ENCODE measurements around the gene HCLS1. TPM values are rescaled to one million over a fixed set of nuclear protein-coding genes. Genes with fewer than 3 reads are reported as not detected.
"Not testable (repeated sequence)": the region's sequence is repeated elsewhere in the genome, so short reads cannot be mapped to it uniquely, and the experiment has no call there.

HCLS1 gene
- total RNA-seq, 1 donor from 2014 or later: 1.9 TPM

GRCh38 chr3:121658716-121659435 is 1.8 kb downstream of the HCLS1 start:
- DNase-seq: no peak

- no peak for DNase-seq
Measured at GRCh38 chr3:121654493-121655385, 6.0 kb downstream of the HCLS1 start.

- DNase-seq: no peak
Measured at GRCh38 chr3:121651684-121652083, 9.0 kb downstream of the HCLS1 start.

- DNase-seq: no peak
Measured at GRCh38 chr3:121649645-121650044, 11.1 kb downstream of the HCLS1 start.

DNA sequence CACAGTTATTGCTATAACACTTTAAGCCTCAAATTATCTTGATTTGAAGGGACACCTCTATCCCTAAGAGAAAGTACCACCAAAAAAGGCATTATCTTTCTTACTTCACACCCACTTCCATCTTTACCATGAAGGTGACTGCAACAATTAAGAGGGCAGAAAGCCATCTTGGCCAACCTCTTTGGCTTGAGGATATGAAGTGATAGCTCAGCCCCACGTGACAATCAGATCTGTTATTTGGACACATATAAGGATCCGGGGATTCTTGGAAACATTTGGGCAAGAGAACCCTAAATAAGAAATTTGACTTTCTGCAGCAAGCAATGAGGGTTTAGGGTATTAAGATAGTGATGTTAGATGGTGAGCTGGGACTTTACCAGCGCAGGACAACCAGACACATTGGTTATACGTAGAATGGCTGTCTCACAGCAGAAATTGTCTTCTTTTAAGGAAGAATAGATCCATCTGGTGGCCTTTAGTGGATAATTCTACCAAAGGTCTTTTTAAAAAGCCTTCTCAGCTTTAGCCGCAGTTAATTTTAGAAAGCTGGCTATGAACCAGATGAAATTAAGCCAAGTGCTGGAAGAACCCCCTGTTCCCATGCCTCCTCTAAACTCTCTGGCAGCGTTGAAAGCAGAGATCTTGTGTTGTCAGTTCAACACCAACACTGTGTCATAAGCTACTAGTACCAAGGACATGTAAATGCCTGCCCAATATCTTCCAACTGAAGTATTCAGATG is 12.3 kb downstream of the HCLS1 start:
- DNase-seq: no peak

GRCh38 chr3:121645054-121645453 is 15.6 kb downstream of the HCLS1 start:
- DNase-seq: no peak

GRCh38 chr3:121642601-121643314 is 17.9 kb downstream of the HCLS1 start:
- DNase-seq: no peak

GRCh38 chr3:121641127-121641526 is 19.6 kb downstream of the HCLS1 start:
- DNase-seq: no peak

- DNase-seq: no peak
Measured at GRCh38 chr3:121637922-121638321, 22.8 kb downstream of the HCLS1 start.

DNA sequence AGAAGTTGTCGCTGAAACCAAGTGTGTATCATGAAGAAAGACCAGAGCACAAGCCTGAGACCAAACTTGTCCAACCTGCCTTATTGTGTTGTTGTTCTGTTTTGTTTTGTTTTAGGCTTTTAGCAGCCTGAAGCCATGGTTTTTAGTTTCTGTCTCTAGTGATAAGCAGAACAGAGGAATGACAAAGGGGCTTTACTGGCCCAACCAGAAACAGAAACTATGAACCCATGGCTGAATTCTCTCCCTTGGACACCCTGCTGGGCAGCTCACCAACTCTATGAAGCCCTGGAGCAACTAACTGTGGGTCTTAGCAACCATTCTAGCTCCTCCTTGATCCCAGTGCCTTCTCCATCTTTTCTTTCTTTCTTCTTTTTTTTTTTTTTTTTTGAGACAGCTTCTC is 30.3 kb downstream of the HCLS1 start:
- DNase-seq: no peak

DNA sequence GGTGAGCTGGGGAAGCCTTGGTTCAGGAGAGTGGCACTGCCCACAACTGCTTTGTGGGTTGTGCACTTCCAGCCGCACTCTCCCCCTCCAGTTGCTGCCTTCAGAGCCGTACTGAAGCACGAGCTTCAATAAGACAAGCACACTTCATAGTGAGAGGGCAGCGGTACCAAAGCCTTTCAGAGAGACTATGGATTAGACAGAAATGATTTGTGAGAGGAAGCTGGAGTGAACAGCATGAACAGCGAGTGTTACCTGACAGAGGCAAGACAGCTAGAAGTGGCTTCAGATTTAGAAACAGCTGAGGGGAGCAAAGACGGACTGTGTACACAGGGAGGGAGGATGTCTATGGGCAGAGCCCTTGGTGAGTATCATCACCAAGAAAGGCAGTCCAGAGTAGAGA is 31.1 kb downstream of the HCLS1 start:
- DNase-seq: no peak

GRCh38 chr3:121627622-121628021 is 33.1 kb downstream of the HCLS1 start:
- no peak for DNase-seq

GRCh38 chr3:121627211-121627610 is 33.5 kb downstream of the HCLS1 start:
- no peak for DNase-seq

- DNase-seq: no peak
Measured at GRCh38 chr3:121626495-121626894, 34.2 kb downstream of the HCLS1 start.

DNA sequence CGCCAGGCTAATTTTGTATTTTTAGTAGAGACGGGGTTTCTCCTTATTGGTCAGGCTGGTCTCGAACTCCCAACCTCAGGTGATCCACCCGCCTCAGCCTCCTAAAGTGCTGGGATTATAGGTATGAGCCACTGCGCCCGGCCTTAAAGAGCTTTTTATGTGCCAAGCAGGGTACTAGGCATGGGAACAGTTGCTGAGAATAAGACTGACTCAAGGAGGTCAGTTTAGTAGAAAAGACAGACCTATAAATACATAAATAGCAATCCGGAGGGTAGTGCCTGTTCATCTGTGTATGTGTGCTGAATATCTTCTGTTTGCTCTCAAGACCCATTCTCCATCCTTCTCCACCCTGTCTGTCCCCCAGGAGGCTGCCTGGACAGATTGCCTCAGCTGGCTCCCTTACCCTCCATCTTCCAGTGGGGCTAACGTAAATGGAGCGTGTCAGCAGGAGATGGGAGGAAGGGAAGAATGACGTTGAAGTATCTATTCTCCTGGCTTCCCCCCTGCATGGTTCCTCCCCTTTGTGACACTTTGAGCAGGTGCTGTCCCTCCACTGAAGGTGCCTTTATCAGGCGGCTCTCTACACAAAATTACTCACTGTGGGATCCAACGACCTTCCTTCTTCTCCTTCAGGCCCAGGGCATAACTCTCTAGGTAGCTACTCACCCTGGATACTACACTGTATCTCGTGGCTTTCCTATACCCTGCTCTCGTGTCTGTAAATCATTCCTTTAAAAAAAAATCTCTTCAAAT is 36.4 kb downstream of the HCLS1 start:
- no peak for DNase-seq

DNA sequence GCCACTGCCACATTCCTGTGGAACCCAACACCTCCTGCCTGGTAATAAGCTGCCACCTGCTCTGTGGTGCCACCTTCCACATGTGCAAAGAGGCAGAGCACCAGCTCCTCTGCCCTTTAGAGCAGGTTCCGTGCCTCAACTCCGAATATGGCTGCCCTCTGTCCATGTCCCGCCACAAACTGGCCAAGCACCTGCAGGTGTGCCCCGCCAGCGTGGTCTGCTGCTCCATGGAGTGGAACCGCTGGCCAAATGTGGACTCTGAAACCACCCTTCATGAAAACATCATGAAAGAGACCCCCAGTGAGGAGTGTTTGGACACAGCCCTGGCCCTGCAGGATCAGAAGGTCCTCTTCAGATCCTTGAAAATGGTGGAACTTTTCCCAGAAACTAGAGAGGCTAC is 39.2 kb downstream of the HCLS1 start:
- no peak for DNase-seq

DNA sequence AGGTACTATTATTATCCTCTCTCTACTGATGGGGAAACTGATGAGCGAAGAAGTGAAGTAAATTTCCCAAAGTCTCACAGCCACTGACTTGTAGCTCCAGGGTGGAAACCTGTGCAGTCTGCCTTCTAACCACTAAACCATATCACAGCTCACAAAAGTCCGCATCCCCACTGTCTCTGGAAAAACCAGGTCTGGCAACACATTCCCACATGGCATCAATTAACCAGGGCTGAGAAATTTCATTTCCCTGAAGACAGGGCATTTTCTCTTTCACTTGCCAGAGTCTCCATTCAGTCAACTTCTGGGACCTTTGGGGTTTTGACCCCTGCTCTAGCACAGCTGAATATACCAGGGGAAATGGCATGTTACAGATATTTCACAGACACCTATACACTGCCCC is 41.0 kb downstream of the HCLS1 start:
- DNase-seq: no peak

- DNase-seq: no peak
Measured at GRCh38 chr3:121606106-121606505, 54.6 kb downstream of the HCLS1 start.

GRCh38 chr3:121604759-121605158 is 55.9 kb downstream of the HCLS1 start:
- DNase-seq: no peak

GRCh38 chr3:121601212-121601812 is 59.4 kb downstream of the HCLS1 start:
- DNase-seq: no peak

DNA sequence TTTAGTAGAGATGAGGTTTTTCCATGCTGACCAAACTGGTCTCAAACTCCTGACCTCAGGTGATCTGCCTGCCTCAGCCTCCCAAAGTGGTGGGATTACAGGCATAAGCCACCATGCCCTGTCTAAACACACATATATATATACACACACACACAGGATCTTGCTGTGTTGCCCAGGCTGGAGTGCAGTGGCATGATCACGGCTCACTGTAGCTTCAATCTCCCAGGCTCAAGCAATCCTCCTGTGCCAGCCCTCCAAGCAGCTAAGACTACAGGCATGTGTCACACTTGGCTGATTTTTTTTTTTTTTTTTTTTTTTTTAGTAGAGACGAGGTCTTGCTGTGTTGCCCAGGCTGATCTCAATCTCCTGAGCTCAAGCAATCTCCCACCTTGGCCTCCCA is 60.8 kb downstream of the HCLS1 start:
- not testable (repeated sequence) for DNase-seq

Data from occipital lobe (tissue), 2 donors.